ENCODE results near the gene GPRC6A.

Gene GPRC6A

DNA sequence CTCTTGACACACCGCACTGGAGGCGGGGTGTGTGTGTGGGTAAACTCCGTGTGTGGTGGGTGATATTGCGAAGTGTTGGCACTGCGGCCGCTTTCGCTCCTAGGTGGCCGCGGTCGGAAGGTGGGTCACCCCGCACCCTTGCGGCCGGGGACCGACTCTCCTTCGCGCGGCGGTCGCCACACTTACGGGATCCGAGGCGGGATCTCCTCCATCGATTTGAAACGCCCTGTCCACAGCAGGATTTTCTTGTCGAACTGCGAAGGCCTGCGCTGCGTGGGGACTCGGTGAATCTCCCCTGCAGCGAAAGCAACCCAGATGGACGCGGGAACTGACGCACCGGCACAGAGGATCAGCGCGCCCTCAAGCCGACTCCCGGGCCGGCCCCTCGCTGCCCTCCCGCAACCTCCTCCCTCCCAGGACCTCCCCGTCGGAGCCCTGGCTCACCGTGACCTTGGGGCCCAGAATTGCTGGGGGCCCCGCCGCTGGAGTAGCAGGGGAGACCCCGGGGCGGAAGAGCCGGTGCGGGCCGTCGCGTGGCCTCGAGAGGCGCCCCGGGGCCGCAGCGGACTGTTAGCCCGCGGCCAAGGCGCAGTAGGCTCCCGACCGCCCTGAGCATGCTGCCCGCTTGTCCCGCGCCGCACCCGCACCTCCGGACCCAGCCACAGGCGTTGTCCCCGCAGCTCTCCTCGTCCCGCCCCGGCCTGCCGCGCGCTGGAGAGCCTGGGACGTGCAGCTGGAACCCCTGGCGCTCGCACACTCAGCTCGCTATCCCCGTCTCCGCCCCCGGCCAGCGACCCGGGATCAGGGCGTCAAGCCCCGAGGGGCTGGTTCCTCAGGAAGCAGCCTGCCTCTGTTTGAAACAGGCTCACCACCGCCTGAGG lies 63.7 kb downstream of the GPRC6A start, which contains the start of gene FAM162B:
Gene FAM162B (minus strand): TSS at position 759 of the 881 bp plus-strand sequence. CDS start 143 bp downstream, at position 616.
- H3K4me3 ChIP-seq (ENCODE audit: low read depth, low read length): no peak within 1 kb of the TSS
- TF ChIP-seq, protein P1, sequence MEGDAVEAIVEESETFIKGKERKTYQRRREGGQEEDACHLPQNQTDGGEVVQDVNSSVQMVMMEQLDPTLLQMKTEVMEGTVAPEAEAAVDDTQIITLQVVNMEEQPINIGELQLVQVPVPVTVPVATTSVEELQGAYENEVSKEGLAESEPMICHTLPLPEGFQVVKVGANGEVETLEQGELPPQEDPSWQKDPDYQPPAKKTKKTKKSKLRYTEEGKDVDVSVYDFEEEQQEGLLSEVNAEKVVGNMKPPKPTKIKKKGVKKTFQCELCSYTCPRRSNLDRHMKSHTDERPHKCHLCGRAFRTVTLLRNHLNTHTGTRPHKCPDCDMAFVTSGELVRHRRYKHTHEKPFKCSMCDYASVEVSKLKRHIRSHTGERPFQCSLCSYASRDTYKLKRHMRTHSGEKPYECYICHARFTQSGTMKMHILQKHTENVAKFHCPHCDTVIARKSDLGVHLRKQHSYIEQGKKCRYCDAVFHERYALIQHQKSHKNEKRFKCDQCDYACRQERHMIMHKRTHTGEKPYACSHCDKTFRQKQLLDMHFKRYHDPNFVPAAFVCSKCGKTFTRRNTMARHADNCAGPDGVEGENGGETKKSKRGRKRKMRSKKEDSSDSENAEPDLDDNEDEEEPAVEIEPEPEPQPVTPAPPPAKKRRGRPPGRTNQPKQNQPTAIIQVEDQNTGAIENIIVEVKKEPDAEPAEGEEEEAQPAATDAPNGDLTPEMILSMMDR (IDR thresholded peaks at IDR 0.05; ENCODE audit: borderline replicate concordance, insufficient read depth, low read depth, low read length): no peak

DNA sequence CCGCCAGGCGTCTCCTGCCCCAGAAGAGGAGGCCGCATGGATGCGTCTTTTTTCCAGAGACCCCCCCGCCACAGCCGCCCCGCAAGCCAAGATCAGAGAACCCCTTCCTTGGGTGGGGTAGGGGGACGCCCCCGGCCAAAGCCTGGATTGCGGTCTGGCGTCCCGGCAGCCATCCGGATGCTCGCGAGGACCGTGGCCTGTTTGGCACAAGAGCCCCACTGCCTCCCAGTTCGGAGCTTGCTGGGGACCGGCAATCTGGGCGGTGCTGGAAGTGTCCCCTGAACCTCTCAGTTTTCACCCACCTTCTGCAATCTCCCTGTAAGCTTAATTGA lies 64.3 kb downstream of the GPRC6A start:
- TF ChIP-seq, protein P1 (IDR thresholded peaks at IDR 0.05; ENCODE audit: borderline replicate concordance, insufficient read depth, low read depth, low read length): no peak
- no peak overlapping the region for H3K4me3 ChIP-seq (ENCODE audit: low read depth, low read length)

DNA sequence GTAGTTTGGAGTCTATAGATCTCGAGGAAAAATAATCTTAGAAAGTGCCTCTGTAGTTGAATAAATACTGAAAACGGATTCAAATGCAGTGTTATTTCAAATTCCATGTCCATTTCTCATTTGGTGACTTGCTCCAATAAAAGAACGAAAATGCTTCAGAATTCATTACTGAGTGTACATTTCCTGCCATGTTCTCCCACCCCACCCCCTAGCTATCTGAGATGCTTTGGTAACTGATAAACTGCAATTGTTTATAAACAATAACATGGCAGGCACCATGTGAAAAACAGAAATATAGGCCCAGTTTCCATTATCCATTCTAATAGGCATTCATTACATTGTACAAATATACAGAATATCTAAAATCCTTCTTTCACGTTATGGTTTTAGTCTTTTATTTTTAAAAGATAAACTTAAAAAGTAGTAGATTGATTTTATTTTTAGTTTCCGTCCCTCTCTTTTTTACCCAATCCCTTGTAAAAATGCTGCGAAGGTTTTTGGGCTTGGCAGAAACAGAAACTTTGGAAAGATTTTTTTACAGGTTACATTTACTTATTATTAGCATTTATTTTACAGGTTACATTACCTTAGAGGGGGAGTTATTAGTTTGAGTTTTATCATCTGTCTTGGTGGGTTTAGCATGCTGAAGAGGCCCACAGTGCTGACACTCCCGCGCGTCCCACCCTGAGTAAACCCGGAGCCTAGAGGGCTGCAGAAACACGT lies 64.8 kb downstream of the GPRC6A start:
- H3K4me3 ChIP-seq (ENCODE audit: low read depth, low read length): no peak overlapping the region
- TF ChIP-seq, protein P1 (IDR thresholded peaks at IDR 0.05; ENCODE audit: borderline replicate concordance, insufficient read depth, low read depth, low read length): no peak

DNA sequence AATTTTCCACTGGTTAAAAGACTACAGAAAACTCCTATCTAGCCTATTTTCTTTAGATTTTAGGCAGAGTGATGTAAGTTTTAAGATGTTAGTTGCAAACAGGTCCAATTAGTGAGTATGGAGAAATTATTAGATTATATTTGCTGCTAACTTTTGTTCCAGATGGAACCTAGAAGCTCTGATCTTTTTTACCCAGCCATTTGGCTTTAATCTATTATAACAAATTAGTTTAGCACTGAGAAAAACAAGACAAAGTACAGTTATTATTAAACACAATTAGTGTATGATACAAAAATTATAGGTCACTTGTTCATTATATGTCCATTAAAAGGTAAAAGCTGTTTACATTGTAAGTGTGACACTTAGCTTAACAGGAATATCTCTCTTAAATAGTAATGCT lies 65.8 kb downstream of the GPRC6A start:
- no peak overlapping the region for H3K4me3 ChIP-seq (ENCODE audit: low read depth, low read length)
- TF ChIP-seq, protein P1 (IDR thresholded peaks at IDR 0.05; ENCODE audit: borderline replicate concordance, insufficient read depth, low read depth, low read length): no peak

DNA sequence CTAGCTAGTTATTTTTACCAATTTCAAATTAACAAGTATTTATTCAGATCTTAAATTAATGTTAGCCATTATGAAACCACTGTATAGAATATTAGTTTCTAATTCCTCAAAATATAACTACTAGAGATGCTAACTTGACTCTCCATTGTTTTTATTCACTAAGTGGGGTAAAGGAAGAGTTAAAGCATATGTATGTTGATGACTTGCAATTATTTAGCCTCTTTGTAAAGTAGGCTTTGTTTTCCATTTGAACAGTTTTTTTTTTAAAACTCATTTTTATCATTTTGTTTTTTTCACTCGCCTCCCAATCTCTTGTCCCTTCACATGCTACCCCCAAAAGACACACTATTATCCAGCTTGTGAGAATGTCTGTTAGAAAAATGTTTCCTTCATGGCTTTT lies 66.6 kb downstream of the GPRC6A start:
- TF ChIP-seq, protein P1 (IDR thresholded peaks at IDR 0.05; ENCODE audit: borderline replicate concordance, insufficient read depth, low read depth, low read length): no peak
- no peak overlapping the region for H3K4me3 ChIP-seq (ENCODE audit: low read depth, low read length)

DNA sequence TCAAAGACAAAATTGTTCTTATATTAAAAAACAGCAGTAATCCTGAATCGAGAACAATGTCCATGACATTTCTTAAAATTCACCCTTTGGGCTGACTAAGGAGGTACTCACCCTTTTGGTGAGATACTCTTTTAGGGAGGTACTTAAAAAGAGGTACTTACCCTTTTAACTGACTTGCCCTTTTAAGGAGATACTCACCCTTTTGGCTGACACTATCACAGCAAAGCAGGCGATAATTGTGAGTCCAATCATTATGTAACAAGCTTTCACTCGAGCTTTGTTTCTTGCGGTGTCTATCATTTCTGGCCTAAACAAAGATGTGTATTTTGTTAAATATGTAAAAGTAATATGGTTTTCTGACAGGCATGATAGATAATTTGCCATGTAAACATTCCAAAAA lies 67.1 kb downstream of the GPRC6A start:
- TF ChIP-seq, protein P1 (IDR thresholded peaks at IDR 0.05; ENCODE audit: borderline replicate concordance, insufficient read depth, low read depth, low read length): no peak
- no peak overlapping the region for H3K4me3 ChIP-seq (ENCODE audit: low read depth, low read length)
